ENCODE data around the gene DDX52.
"Not testable (repeated sequence)": the region's sequence is repeated elsewhere in the genome, so short reads cannot be mapped to it uniquely, and the experiment has no call there.

DDX52 gene

GRCh38 chr17:37651849-37652248 is 8.6 kb upstream of the DDX52 start:
- no peak for DNase-seq (ENCODE audit: low read depth in 3 of 3)

GRCh38 chr17:37650419-37651003 is 7.3 kb upstream of the DDX52 start:
- DNase-seq (ENCODE audit: low read depth in 3 of 3) = no peak

- no peak for DNase-seq (ENCODE audit: low read depth in 3 of 3)
Measured at GRCh38 chr17:37648555-37648954, 5.3 kb upstream of the DDX52 start.

- DNase-seq (ENCODE audit: low read depth in 3 of 3) = no peak
Measured at GRCh38 chr17:37647856-37648255, 4.6 kb upstream of the DDX52 start.

- DNase-seq (ENCODE audit: low read depth in 3 of 3) = no peak
Measured at GRCh38 chr17:37643869-37644268, 623 bp upstream of the DDX52 start.

GRCh38 chr17:37642681-37643080 is 565 bp downstream of the DDX52 start:
- DNase-seq (ENCODE audit: low read depth in 3 of 3) = no peak

- DNase-seq (ENCODE audit: low read depth in 3 of 3) = no peak
Measured at GRCh38 chr17:37640015-37640414, 3.2 kb downstream of the DDX52 start.

GRCh38 chr17:37637956-37638355 is 5.3 kb downstream of the DDX52 start:
- DNase-seq (ENCODE audit: low read depth in 3 of 3) = no peak

- DNase-seq (ENCODE audit: low read depth in 3 of 3) = not testable (repeated sequence)
Measured at GRCh38 chr17:37616430-37616829, 26.8 kb downstream of the DDX52 start.

- DNase-seq (ENCODE audit: low read depth in 3 of 3) = no peak
Measured at GRCh38 chr17:37614823-37615222, 28.4 kb downstream of the DDX52 start.

- DNase-seq (ENCODE audit: low read depth in 3 of 3) = no peak
Measured at GRCh38 chr17:37614391-37614790, 28.9 kb downstream of the DDX52 start.

GRCh38 chr17:37610971-37611370 is 32.3 kb downstream of the DDX52 start:
- no peak for DNase-seq (ENCODE audit: low read depth in 3 of 3)

GRCh38 chr17:37610041-37610420 is 33.2 kb downstream of the DDX52 start:
- DNase-seq (ENCODE audit: low read depth in 3 of 3) = not testable (repeated sequence)

- peak; percentile 86 to 91 (median 90) for DNase-seq (ENCODE audit: low read depth in 3 of 3)
Measured at GRCh38 chr17:37609170-37610040, 33.8 kb downstream of the DDX52 start, which contains the start of gene SYNRG. Gene SYNRG (minus strand): TSS chr17:37609418. CDS start chr17:37609355, 63 bp downstream.

GRCh38 chr17:37608351-37609169 is 34.7 kb downstream of the DDX52 start:
- no peak for DNase-seq (ENCODE audit: low read depth in 3 of 3)

- DNase-seq (ENCODE audit: low read depth in 3 of 3) = no peak
Measured at GRCh38 chr17:37607637-37608331, 35.5 kb downstream of the DDX52 start.

- DNase-seq (ENCODE audit: low read depth in 3 of 3) = no peak
Measured at GRCh38 chr17:37605813-37606505, 37.3 kb downstream of the DDX52 start.

GRCh38 chr17:37605081-37605480 is 38.2 kb downstream of the DDX52 start:
- DNase-seq (ENCODE audit: low read depth in 3 of 3) = no peak

- no peak for DNase-seq (ENCODE audit: low read depth in 3 of 3)
Measured at GRCh38 chr17:37604556-37604955, 38.7 kb downstream of the DDX52 start.

GRCh38 chr17:37598145-37598544 is 45.1 kb downstream of the DDX52 start:
- no peak for DNase-seq (ENCODE audit: low read depth in 3 of 3)

GRCh38 chr17:37592291-37592690 is 51.0 kb downstream of the DDX52 start:
- no peak for DNase-seq (ENCODE audit: low read depth in 3 of 3)
